SK-N-SH (cell line): ENCODE data around the gene QRICH2. TPM values are rescaled to one million over a fixed set of nuclear protein-coding genes. Genes with fewer than 3 reads are reported as not detected.
"Not testable (repeated sequence)": the region's sequence is repeated elsewhere in the genome, so short reads cannot be mapped to it uniquely, and the experiment has no call there.

Experiments
- CTCF ChIA-PET: fragments of 300-600, 350-600 bp; formaldehyde crosslinking; extraction: SDS; loops from one replicate; lab custom pipeline; 2021; lab: Yijun Ruan, JAX
- POLR2A ChIA-PET: fragments of 350-600 bp; sonication (Branson Sonifier 250); formaldehyde crosslinking; extraction: SDS; loops from one replicate; lab custom pipeline; 2020; ENCODE audit warnings: antibody characterized with exemption, inconsistent platforms; lab: Yijun Ruan, JAX
- DNase-seq: peaks from one replicate; pipeline ENCODE4 v3.0.0; 2012
- H2AFZ ChIP-seq: fragments of 200-600 bp; sonication (generic); 2 replicates; pipeline ENCODE4 v1.8.1; 2016; ENCODE audit warnings: antibody characterized with exemption, mild to moderate bottlenecking, low read depth
- H3F3A ChIP-seq: fragments of 200-600 bp; sonication (generic); replicated peaks from 2 replicates; pipeline ENCODE3; 2016; ENCODE audit warnings: antibody characterized with exemption, mild to moderate bottlenecking; ENCODE audit not compliant: insufficient read depth
- H3K27ac ChIP-seq, 2 experiments: fragments of 200-500 bp in 1 of 2; fragments of 200-600 bp in 1 of 2; sonication (Bioruptor generic) in 1 of 2; sonication (generic), shearing (Covaris generic) in 1 of 2; 2 replicates each; pipeline versions ENCODE4 v1.5.1 to v1.6.1; 2014 to 2016; ENCODE audit warnings: low read depth in 2 of 2, inconsistent platforms in 1 of 2, low read length in 1 of 2, mild to moderate bottlenecking in 1 of 2, mixed read lengths in 1 of 2
- H3K27me3 ChIP-seq: fragments of 200-600 bp; sonication (generic), shearing (Covaris generic); 2 replicates; pipeline ENCODE4 v1.6.1; 2016; ENCODE audit warnings: mixed run types; ENCODE audit not compliant: insufficient read depth
- H3K36me3 ChIP-seq, 2 experiments: fragments of 200-500 bp in 1 of 2; fragments of 200-600 bp in 1 of 2; sonication (Bioruptor generic) in 1 of 2; sonication (generic) in 1 of 2; replicated peaks in 1 of 2; 2 replicates each; pipeline versions ENCODE3 to v1.5.1; 2014 to 2016; ENCODE audit warnings: low read length in 1 of 2, mild to moderate bottlenecking in 1 of 2; ENCODE audit not compliant: insufficient read depth in 2 of 2, control insufficient read depth in 1 of 2
- H3K4me1 ChIP-seq, 2 experiments: fragments of 200-500 bp in 1 of 2; fragments of 200-600 bp in 1 of 2; sonication (Bioruptor generic) in 1 of 2; sonication (generic), shearing (Covaris generic) in 1 of 2; 2 replicates each; pipeline versions ENCODE4 v1.5.1 to v1.6.1; 2014 to 2016; ENCODE audit warnings: low read depth in 1 of 2, low read length in 1 of 2, mixed run types in 1 of 2; ENCODE audit not compliant: insufficient read depth in 2 of 2, control insufficient read depth in 1 of 2
- H3K4me2 ChIP-seq: fragments of 200-600 bp; sonication (generic), shearing (Covaris generic); 2 replicates; pipeline ENCODE4 v1.6.1; 2017; ENCODE audit warnings: mixed run types
- H3K4me3 ChIP-seq, 2 experiments: fragments of 200-500 bp in 1 of 2; fragments of 200-600 bp in 1 of 2; sonication (Bioruptor generic) in 1 of 2; sonication (generic), shearing (Covaris generic) in 1 of 2; 2 replicates each; pipeline versions ENCODE4 v1.5.1 to v1.8.1; 2014 to 2016; ENCODE audit warnings: low read depth in 2 of 2, inconsistent platforms in 1 of 2, low read length in 1 of 2, mild to moderate bottlenecking in 1 of 2, mixed read lengths in 1 of 2, moderate library complexity in 1 of 2
- H3K79me2 ChIP-seq: fragments of 200-600 bp; sonication (generic); 2 replicates; pipeline ENCODE4 v1.8.1; 2017; ENCODE audit warnings: mild to moderate bottlenecking; ENCODE audit not compliant: insufficient read depth
- H3K9ac ChIP-seq: fragments of 200-600 bp; sonication (generic); 2 replicates; pipeline ENCODE4 v1.6.1; 2017; ENCODE audit warnings: mixed run types
- H3K9me2 ChIP-seq: fragments of 200-600 bp; sonication (generic); 2 replicates; pipeline ENCODE4 v1.6.1; 2017; ENCODE audit warnings: mixed run types
- H3K9me3 ChIP-seq: fragments of 200-600 bp; sonication (generic); 2 replicates; pipeline ENCODE4 v1.6.1; 2017; ENCODE audit warnings: mixed run types, mild to moderate bottlenecking, moderate library complexity
- H4K20me1 ChIP-seq: fragments of 200-600 bp; sonication (generic); 2 replicates; pipeline ENCODE4 v1.6.1; 2017; ENCODE audit warnings: mild to moderate bottlenecking, mixed run types; ENCODE audit not compliant: insufficient read depth
- EZH2phosphoT487 ChIP-seq: fragments of 200-600 bp; sonication (generic); IDR thresholded peaks from 2 replicates; pipeline ENCODE4 v1.6.1; 2017; ENCODE audit warnings: low read depth, mixed run types, mild to moderate bottlenecking, antibody characterized with exemption, moderate library complexity, borderline replicate concordance
- REST ChIP-seq: IDR thresholded peaks from 2 replicates; pipeline ENCODE4 v1.6.1; 2012; ENCODE audit warnings: mild to moderate bottlenecking, low read depth, low read length, moderate library complexity
- WGBS: methylation state at CpG from one replicate; pipeline ENCODE4 v1.1.6; 2017; ENCODE audit warnings: low lambda C conversion rate; 5-methylcytosine and 5-hydroxymethylcytosine counted together
- polyA plus RNA-seq, 3 experiments: library from polyadenylated mRNA; depleted of rRNA; stranded (reverse); fragments of >200 nt; gene quantifications; 2 replicates each; pipeline ENCODE4 v1.2.3, GENCODE V29; 2012

QRICH2 gene
- polyA plus RNA-seq, 1 of the 3 experiments (the other 2 are of a cell fraction) = 6.2 TPM

- no peak for TF ChIP-seq REST
- no peak for TF ChIP-seq EZH2phosphoT487
- POLR2A ChIA-PET = interaction anchor here (0.8 kb wide), 1 partner anchor 25 kb away, joined by 3 read pairs; no protein-coding TSS in a partner anchor
- Histone ChIP-seq H3K4me3 (no peak overlapping the region), H3K9ac (no peak overlapping the region), H3K36me3 (no peaks in the 10 kb centered on the region), H2AFZ (no peak overlapping the region), H3K27ac (no peak overlapping the region), H3K9me3 (no peaks in the 10 kb centered on the region), H3K9me2 (no peaks in the 10 kb centered on the region), H4K20me1 (no peaks in the 10 kb centered on the region), H3K4me2 (no peak overlapping the region), H3K27me3 (no peaks in the 10 kb centered on the region), H3K79me2 (no peaks in the 10 kb centered on the region), H3F3A (no peaks in the 10 kb centered on the region), H3K4me1 (no peaks in the 10 kb centered on the region; a peak in 1 of 4 replicates)
- CTCF ChIA-PET = interaction anchor here (0.6 to 8.4 kb wide), 13 partner anchors 8 to 283 kb away, joined by 3 to 55 read pairs (median 3); no protein-coding TSS in a partner anchor
- WGBS = 84% methylated on average over 7 of the region's 7 CpGs
- no peak for DNase-seq
Measured at GRCh38 chr17:76246080-76247066, 61.7 kb downstream of the QRICH2 start.

GRCh38 chr17:76244721-76245120 lies 63.4 kb downstream of the QRICH2 start:
- H2AFZ ChIP-seq, POLR2A ChIA-PET, H3K4me2 ChIP-seq, H4K20me1 ChIP-seq, H3K27ac ChIP-seq, H3K27me3 ChIP-seq, DNase-seq, H3F3A ChIP-seq, H3K9ac ChIP-seq, H3K9me2 ChIP-seq, H3K4me3 ChIP-seq, H3K4me1 ChIP-seq, H3K36me3 ChIP-seq, H3K9me3 ChIP-seq, H3K79me2 ChIP-seq: not testable (repeated sequence)
- CTCF ChIA-PET = interaction anchor here (1.3 to 8.4 kb wide), 3 partner anchors 10 to 141 kb away, joined by 3 to 55 read pairs (median 3); no protein-coding TSS in a partner anchor
- 92% methylated on average over 8 of the region's 8 CpGs for WGBS
